Ishikawa (cell line): ENCODE results near the gene BSX.

Experiments
- EP300 ChIP-seq: IDR thresholded peaks from 2 replicates; pipeline ENCODE4 v1.6.1; 2012; ENCODE audit warnings: borderline replicate concordance
- MAX ChIP-seq: IDR thresholded peaks from 2 replicates; pipeline ENCODE4 v1.6.1; 2012
- RAD21 ChIP-seq: IDR thresholded peaks from 2 replicates; pipeline ENCODE4 v1.6.1; 2012; ENCODE audit warnings: low read depth
- ZBTB7A ChIP-seq: IDR thresholded peaks from 2 replicates; pipeline ENCODE4 v1.6.1; 2012; ENCODE audit warnings: low read depth
- TF ChIP-seq, protein P1 (sequence below): IDR thresholded peaks from 2 replicates; pipeline ENCODE4 v1.6.1; 2012; ENCODE audit warnings: low read depth, mild to moderate bottlenecking
- TF ChIP-seq, protein P2 (sequence below): IDR thresholded peaks from 2 replicates; pipeline ENCODE4 v1.6.1; 2012

DNA sequence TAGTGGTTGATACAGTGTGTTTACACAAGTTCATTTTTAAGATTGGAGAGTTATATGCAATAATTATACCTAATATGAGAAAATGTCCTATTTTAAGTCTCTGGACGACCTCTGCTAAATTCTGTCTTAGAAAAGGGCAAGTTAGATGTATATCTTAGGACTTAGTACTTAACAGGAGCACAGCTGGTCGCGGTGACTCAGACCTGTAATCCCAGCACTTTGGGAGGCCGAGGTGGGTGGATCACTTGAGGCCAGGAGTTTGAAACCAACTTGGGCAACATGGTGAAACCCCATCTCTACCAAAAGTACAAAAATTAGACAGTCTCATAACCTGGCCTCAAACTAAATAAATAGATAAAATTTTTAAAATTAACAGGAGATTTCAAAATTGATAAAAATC lies 27.2 kb downstream of the BSX start:
- TF ChIP-seq RAD21, result no peak
- TF ChIP-seq ZBTB7A, result no peak
- no peak for TF ChIP-seq EP300
- TF ChIP-seq MAX, result no peak
- TF ChIP-seq, protein P1, sequence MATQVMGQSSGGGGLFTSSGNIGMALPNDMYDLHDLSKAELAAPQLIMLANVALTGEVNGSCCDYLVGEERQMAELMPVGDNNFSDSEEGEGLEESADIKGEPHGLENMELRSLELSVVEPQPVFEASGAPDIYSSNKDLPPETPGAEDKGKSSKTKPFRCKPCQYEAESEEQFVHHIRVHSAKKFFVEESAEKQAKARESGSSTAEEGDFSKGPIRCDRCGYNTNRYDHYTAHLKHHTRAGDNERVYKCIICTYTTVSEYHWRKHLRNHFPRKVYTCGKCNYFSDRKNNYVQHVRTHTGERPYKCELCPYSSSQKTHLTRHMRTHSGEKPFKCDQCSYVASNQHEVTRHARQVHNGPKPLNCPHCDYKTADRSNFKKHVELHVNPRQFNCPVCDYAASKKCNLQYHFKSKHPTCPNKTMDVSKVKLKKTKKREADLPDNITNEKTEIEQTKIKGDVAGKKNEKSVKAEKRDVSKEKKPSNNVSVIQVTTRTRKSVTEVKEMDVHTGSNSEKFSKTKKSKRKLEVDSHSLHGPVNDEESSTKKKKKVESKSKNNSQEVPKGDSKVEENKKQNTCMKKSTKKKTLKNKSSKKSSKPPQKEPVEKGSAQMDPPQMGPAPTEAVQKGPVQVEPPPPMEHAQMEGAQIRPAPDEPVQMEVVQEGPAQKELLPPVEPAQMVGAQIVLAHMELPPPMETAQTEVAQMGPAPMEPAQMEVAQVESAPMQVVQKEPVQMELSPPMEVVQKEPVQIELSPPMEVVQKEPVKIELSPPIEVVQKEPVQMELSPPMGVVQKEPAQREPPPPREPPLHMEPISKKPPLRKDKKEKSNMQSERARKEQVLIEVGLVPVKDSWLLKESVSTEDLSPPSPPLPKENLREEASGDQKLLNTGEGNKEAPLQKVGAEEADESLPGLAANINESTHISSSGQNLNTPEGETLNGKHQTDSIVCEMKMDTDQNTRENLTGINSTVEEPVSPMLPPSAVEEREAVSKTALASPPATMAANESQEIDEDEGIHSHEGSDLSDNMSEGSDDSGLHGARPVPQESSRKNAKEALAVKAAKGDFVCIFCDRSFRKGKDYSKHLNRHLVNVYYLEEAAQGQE, result no peak
- TF ChIP-seq, protein P2, sequence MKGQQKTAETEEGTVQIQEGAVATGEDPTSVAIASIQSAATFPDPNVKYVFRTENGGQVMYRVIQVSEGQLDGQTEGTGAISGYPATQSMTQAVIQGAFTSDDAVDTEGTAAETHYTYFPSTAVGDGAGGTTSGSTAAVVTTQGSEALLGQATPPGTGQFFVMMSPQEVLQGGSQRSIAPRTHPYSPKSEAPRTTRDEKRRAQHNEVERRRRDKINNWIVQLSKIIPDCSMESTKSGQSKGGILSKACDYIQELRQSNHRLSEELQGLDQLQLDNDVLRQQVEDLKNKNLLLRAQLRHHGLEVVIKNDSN, result no peak
